Muscle layer of duodenum (tissue), 2 donors: Measurements from ENCODE around the gene MYBPH.

Experiments used
- H3K27ac ChIP-seq: one replicate; pipeline ENCODE4 v1.7.0; 2013; ENCODE audit warnings: mild to moderate bottlenecking, low read length
- H3K27me3 ChIP-seq: one replicate; pipeline ENCODE4 v1.7.0; 2013; ENCODE audit warnings: low read depth, mild to moderate bottlenecking, control low read depth, low read length
- H3K36me3 ChIP-seq, 2 donors: one replicate each; pipeline ENCODE4 v1.7.0; 2013; ENCODE audit warnings: low read length in 2 of 2, control low read depth in 1 of 2, mild to moderate bottlenecking in 1 of 2; ENCODE audit not compliant: insufficient read depth in 2 of 2, control insufficient read depth in 1 of 2
- H3K4me1 ChIP-seq, 2 donors: one replicate each; pipeline ENCODE4 v1.7.0; 2013; ENCODE audit warnings: low read length in 2 of 2, mild to moderate bottlenecking in 2 of 2, control low read depth in 1 of 2, moderate library complexity in 1 of 2; ENCODE audit not compliant: insufficient read depth in 2 of 2, control insufficient read depth in 1 of 2
- H3K4me3 ChIP-seq, 2 donors: one replicate each; pipeline ENCODE4 v1.7.0; 2013; ENCODE audit warnings: low read length in 2 of 2, low read depth in 1 of 2, mild to moderate bottlenecking in 1 of 2
- H3K9me3 ChIP-seq, 2 donors: one replicate each; pipeline ENCODE4 v1.7.0; 2013; ENCODE audit warnings: low read length in 2 of 2, control low read depth in 1 of 2, mild to moderate bottlenecking in 1 of 2; ENCODE audit not compliant: control insufficient read depth in 1 of 2
- donor health status: healthy.

Gene MYBPH

GRCh38 chr1:203150511-203151297 lies 24.9 kb downstream of the MYBPH start:
- Histone ChIP-seq H3K27ac (no peak overlapping the region), H3K4me3 (no peak overlapping the region), H3K4me1 (no peaks in the 10 kb centered on the region)

GRCh38 chr1:203149188-203149840 lies 26.3 kb downstream of the MYBPH start:
- Histone ChIP-seq H3K27ac (no peak overlapping the region), H3K36me3 (no peaks in the 10 kb centered on the region), H3K27me3 (no peaks in the 10 kb centered on the region), H3K9me3 (no peaks in the 10 kb centered on the region), H3K4me1 (no peaks in the 10 kb centered on the region), H3K4me3 (no peak overlapping the region)

More at GRCh38 chr1:203150511-203151297, 24.9 kb downstream of the MYBPH start:
- no peaks in the 10 kb centered on the region for H3K27me3 ChIP-seq
- H3K9me3 ChIP-seq, result no peaks in the 10 kb centered on the region
- no peaks in the 10 kb centered on the region for H3K36me3 ChIP-seq

GRCh38 chr1:203148579-203148978 lies 27.0 kb downstream of the MYBPH start:
- Histone ChIP-seq H3K27ac (no peak overlapping the region), H3K4me3 (no peak overlapping the region), H3K27me3 (no peaks in the 10 kb centered on the region), H3K36me3 (no peaks in the 10 kb centered on the region), H3K9me3 (no peaks in the 10 kb centered on the region), H3K4me1 (no peaks in the 10 kb centered on the region)

- H3K27ac ChIP-seq, result no peak overlapping the region
- H3K36me3 ChIP-seq, result no peaks in the 10 kb centered on the region
- no peaks in the 10 kb centered on the region for H3K27me3 ChIP-seq
- no peaks in the 10 kb centered on the region for H3K4me1 ChIP-seq
- H3K9me3 ChIP-seq, result no peaks in the 10 kb centered on the region
- H3K4me3 ChIP-seq, result no peak overlapping the region
Measured at GRCh38 chr1:203148127-203148526, 27.5 kb downstream of the MYBPH start.

- no peaks in the 10 kb centered on the region for H3K36me3 ChIP-seq
- no peaks in the 10 kb centered on the region for H3K27me3 ChIP-seq
- H3K4me3 ChIP-seq, result no peak overlapping the region
- H3K27ac ChIP-seq, result no peak overlapping the region
- no peaks in the 10 kb centered on the region for H3K4me1 ChIP-seq
- H3K9me3 ChIP-seq, result no peaks in the 10 kb centered on the region
Measured at GRCh38 chr1:203147376-203147775, 28.2 kb downstream of the MYBPH start.

- no peak overlapping the region for H3K4me3 ChIP-seq
- no peak overlapping the region for H3K27ac ChIP-seq
- H3K36me3 ChIP-seq, result no peaks in the 10 kb centered on the region
- peaks cover 4% of the 10 kb centered on the region for H3K27me3 ChIP-seq
- no peaks in the 10 kb centered on the region for H3K4me1 ChIP-seq
- no peaks in the 10 kb centered on the region for H3K9me3 ChIP-seq
Measured at GRCh38 chr1:203146537-203146936, 29.1 kb downstream of the MYBPH start.

- H3K4me1 ChIP-seq, result no peaks in the 10 kb centered on the region
- H3K27ac ChIP-seq, result no peak overlapping the region
- peaks cover 4% of the 10 kb centered on the region for H3K27me3 ChIP-seq
Measured at GRCh38 chr1:203146042-203146369, 29.6 kb downstream of the MYBPH start.

GRCh38 chr1:203145321-203146041 lies 30.1 kb downstream of the MYBPH start:
- Histone ChIP-seq H3K27ac (no peak overlapping the region), H3K27me3 (peaks cover 4% of the 10 kb centered on the region), H3K4me3 (no peak overlapping the region)

More at GRCh38 chr1:203146042-203146369, 29.6 kb downstream of the MYBPH start:
- Histone ChIP-seq H3K9me3 (no peaks in the 10 kb centered on the region), H3K36me3 (no peaks in the 10 kb centered on the region), H3K4me3 (no peak overlapping the region)

GRCh38 chr1:203144661-203145060 lies 31.0 kb downstream of the MYBPH start:
- no peak overlapping the region for H3K4me3 ChIP-seq
- H3K9me3 ChIP-seq, result no peaks in the 10 kb centered on the region
- H3K27ac ChIP-seq, result no peak overlapping the region
- no peaks in the 10 kb centered on the region for H3K36me3 ChIP-seq
- H3K4me1 ChIP-seq, result no peaks in the 10 kb centered on the region
- H3K27me3 ChIP-seq, result peaks cover 4% of the 10 kb centered on the region

More at GRCh38 chr1:203145321-203146041, 30.1 kb downstream of the MYBPH start:
- Histone ChIP-seq H3K9me3 (no peaks in the 10 kb centered on the region), H3K36me3 (no peaks in the 10 kb centered on the region), H3K4me1 (no peaks in the 10 kb centered on the region)

GRCh38 chr1:203143641-203144040 lies 32.0 kb downstream of the MYBPH start:
- Histone ChIP-seq H3K9me3 (no peaks in the 10 kb centered on the region), H3K4me3 (no peak overlapping the region), H3K36me3 (no peaks in the 10 kb centered on the region), H3K27ac (no peak overlapping the region), H3K27me3 (peaks cover 4% of the 10 kb centered on the region), H3K4me1 (no peaks in the 10 kb centered on the region)

- no peak overlapping the region for H3K4me3 ChIP-seq
- H3K27me3 ChIP-seq, result peaks cover 4% of the 10 kb centered on the region
- H3K36me3 ChIP-seq, result no peaks in the 10 kb centered on the region
- H3K4me1 ChIP-seq, result no peaks in the 10 kb centered on the region
- H3K27ac ChIP-seq, result no peak overlapping the region
- H3K9me3 ChIP-seq, result no peaks in the 10 kb centered on the region
Measured at GRCh38 chr1:203142684-203143408, 32.8 kb downstream of the MYBPH start.
